NT2/D1 (cell line): ENCODE results near the gene TRIM50.

Source experiments
- SUZ12 ChIP-seq: IDR thresholded peaks from 2 replicates; pipeline ENCODE4 v1.6.1; 2011; ENCODE audit not compliant: insufficient read length, insufficient read depth; ENCODE audit errors: extremely low read depth
- YY1 ChIP-seq: IDR thresholded peaks from 2 replicates; pipeline ENCODE4 v1.6.1; 2011; ENCODE audit not compliant: insufficient read length, insufficient read depth
- ZNF274 ChIP-seq: IDR thresholded peaks from 2 replicates; pipeline ENCODE4 v1.6.1; 2011; ENCODE audit warnings: mild to moderate bottlenecking, low read depth, low read length

DNA sequence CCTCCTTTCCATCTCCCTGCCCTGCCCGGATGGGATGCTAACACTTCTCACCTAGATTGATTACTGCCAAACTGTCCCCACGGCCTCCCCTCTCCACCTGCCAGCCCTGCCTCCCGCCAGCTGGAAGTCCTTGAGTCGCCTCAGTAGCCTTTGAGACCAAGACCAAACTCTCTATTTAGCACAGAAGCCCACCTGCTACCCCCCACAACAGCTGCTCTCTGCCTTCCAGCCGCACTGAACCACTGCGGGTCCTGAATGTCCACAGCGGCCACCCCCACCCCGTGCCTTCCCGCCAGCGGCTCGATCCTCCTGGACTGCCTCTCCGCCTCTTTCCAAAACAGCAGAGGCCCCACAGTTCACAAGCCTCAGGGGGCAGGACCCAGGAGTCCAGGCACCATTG is 39.1 kb upstream of the TRIM50 start:
- no peak for TF ChIP-seq YY1
- TF ChIP-seq ZNF274: no peak
- no peak for TF ChIP-seq SUZ12
